Heart left ventricle (tissue), 13 donors: Measurements from ENCODE around the gene NDUFS1.

Source experiments
- CTCF ChIP-seq, 12 donors: fragments of 200-600 bp; sonication (generic) in 4 of 12; IDR thresholded peaks; one replicate each; pipeline versions ENCODE4 v1.5.0 to v1.8.0; 2018 to 2022; ENCODE audit warnings: antibody characterized with exemption in 12 of 12, mild to moderate bottlenecking in 5 of 12
- POLR2A ChIP-seq, 2 donors: fragments of 450-650 bp; IDR thresholded peaks; one replicate each; pipeline ENCODE4 v1.6.1; 2017; ENCODE audit warnings: antibody characterized with exemption in 2 of 2, mild to moderate bottlenecking in 2 of 2, moderate library complexity in 2 of 2
- donor health status: ischemic (EF 13 %, LVEDD 7.1; RV severe dilation, severe dysfunction).
- donor health status: DM: no; HTN: yes; CAD: no.
- donor health status: DM: no; HTN: no; CAD: no.
- donor health status: ischemic (EF 25% LVEDD 6.9; RV normal size, moderate dysfunction).
- donor health status: ischemic (EF 25% LVEDD 5.7; RV mildly dilated, moderate dysfunction).
- donor health status: ischemic (EF 35%, LVEDD 5.7; RV mildly dilated, moderate dysfunction).
- donor health status: nonischemic (EF 11% LVEDD 7.7; RV severe dilation, severe dysfunction).
- donor health status: DM: yes; HTN: yes; CAD: no.
- donor health status: PGD.
- donor health status: ischemic (EF 29% LVEDD 5.4; RV normal size, mild dysfunction).
- donor health status: nonischemic (EF 23%, LVEDD 6.1; RV moderate dilation, normal function).

GRCh38 chr2:206096876-206097275 is 62.4 kb downstream of the NDUFS1 start:
- TF ChIP-seq POLR2A (IDR thresholded peaks at IDR 0.05) (no peak), CTCF (IDR thresholded peaks at IDR 0.05) (no peak)
